HCT116 (cell line): ENCODE measurements around the gene KIRREL3. TPM values are rescaled to one million over a fixed set of nuclear protein-coding genes. Genes with fewer than 3 reads are reported as not detected.

ENCODE experiments used
- ATAC-seq: fragments of 200-7000 bp; cut with Tn5 transposase; 2 replicates; pipeline ENCODE4 v1.9.1; 2020; ENCODE audit warnings: mild to moderate bottlenecking, moderate library complexity
- BruUV-seq: library from RNA; stranded (reverse); fragments of 400-500 nt; replicated peaks from 2 replicates; lab custom pipeline; 2021; lab: Mats Ljungman, UMichigan
- CTCF ChIA-PET: fragments of 300-600 bp; sonication (Branson Sonifier 250); formaldehyde crosslinking; loops from one replicate; lab custom pipeline; 2021; ENCODE audit warnings: antibody characterized with exemption; lab: Charles Lee
- POLR2A ChIA-PET: fragments of 300-600, 350-600 bp; sonication (Branson Sonifier 250); formaldehyde crosslinking; loops from one replicate; lab custom pipeline; 2021; ENCODE audit warnings: antibody characterized with exemption; lab: Charles Lee
- RAD21 ChIA-PET, 2 experiments: fragments of 300-600 bp; sonication (Branson Sonifier 250); formaldehyde crosslinking; loops; one replicate each; lab custom pipeline; 2023; ENCODE audit warnings: low total read pairs in 2 of 2; ENCODE audit not compliant: uncharacterized antibody in 2 of 2, unreplicated experiment in 2 of 2, low non-redundant PET in 1 of 2; lab: Charles Lee
- DNase-seq: peaks from one replicate; pipeline ENCODE4 v3.0.0-alpha.2; 2010; ENCODE audit warnings: low read depth, low spot score
- H2AFZ ChIP-seq: fragments of 200-600 bp; shearing (Covaris generic), sonication (generic); 2 replicates; pipeline ENCODE4 v1.6.1; 2017; ENCODE audit warnings: low read depth, mixed run types, mixed read lengths, antibody characterized with exemption, low read length; ENCODE audit not compliant: poor library complexity, severe bottlenecking
- H3K27ac ChIP-seq: 2 replicates; pipeline ENCODE4 v1.5.1; 2012; ENCODE audit warnings: low read depth, low read length
- H3K27me3 ChIP-seq: fragments of 200-600 bp; sonication (generic); 2 replicates; pipeline ENCODE4 v1.6.1; 2016; ENCODE audit warnings: mixed run types, low read length, mixed read lengths; ENCODE audit not compliant: insufficient read depth
- H3K36me3 ChIP-seq, 2 experiments: fragments of 200-500 bp in 1 of 2; fragments of 200-600 bp in 1 of 2; sonication (Bioruptor generic) in 1 of 2; sonication (generic) in 1 of 2; 2 replicates each; pipeline versions ENCODE4 v1.5.1 to v1.6.1; 2014 to 2016; ENCODE audit warnings: low read length in 2 of 2, inconsistent platforms in 1 of 2, mixed read lengths in 1 of 2, mixed run types in 1 of 2; ENCODE audit not compliant: insufficient read depth in 2 of 2, control insufficient read depth in 1 of 2
- H3K4me1 ChIP-seq, 2 experiments: fragments of 200-600 bp in 1 of 2; sonication (generic) in 1 of 2; 2 replicates each; pipeline versions ENCODE4 v1.5.1 to v1.6.1; 2012 to 2017; ENCODE audit warnings: low read length in 2 of 2, inconsistent platforms in 1 of 2, mild to moderate bottlenecking in 1 of 2, mixed read lengths in 1 of 2, mixed run types in 1 of 2, moderate library complexity in 1 of 2; ENCODE audit not compliant: insufficient read depth in 2 of 2, control insufficient read depth in 1 of 2
- H3K4me2 ChIP-seq: fragments of 200-600 bp; sonication (generic); 2 replicates; pipeline ENCODE4 v1.6.1; 2017; ENCODE audit warnings: mixed run types, low read length, mixed read lengths
- H3K4me3 ChIP-seq, 2 experiments: fragments of 200-600 bp in 1 of 2; sonication (generic) in 1 of 2; replicated peaks in 1 of 2; 2 replicates each; pipeline ENCODE4 v1.5.1; 2011 to 2016; ENCODE audit warnings: low read length in 2 of 2, control low read depth in 1 of 2, low read depth in 1 of 2, mild to moderate bottlenecking in 1 of 2, mixed read lengths in 1 of 2, mixed run types in 1 of 2
- H3K79me2 ChIP-seq: fragments of 200-600 bp; sonication (generic); 2 replicates; pipeline ENCODE4 v1.6.1; 2017; ENCODE audit warnings: mild to moderate bottlenecking, mixed run types, low read length, moderate library complexity, mixed read lengths; ENCODE audit not compliant: insufficient read depth
- H3K9ac ChIP-seq: fragments of 200-600 bp; sonication (generic); 2 replicates; pipeline ENCODE4 v1.6.1; 2016; ENCODE audit warnings: low read length, mixed read lengths
- H3K9me2 ChIP-seq: fragments of 200-600 bp; sonication (generic), shearing (Covaris generic); 2 replicates; pipeline ENCODE4 v1.6.1; 2017; ENCODE audit warnings: mixed run types, mild to moderate bottlenecking, moderate library complexity; ENCODE audit not compliant: insufficient read depth
- H3K9me3 ChIP-seq, 2 experiments: fragments of 200-500 bp in 1 of 2; fragments of 200-600 bp in 1 of 2; sonication (Bioruptor generic) in 1 of 2; sonication (generic) in 1 of 2; 2 replicates each; pipeline ENCODE4 v1.6.1; 2014 to 2017; ENCODE audit warnings: low read length in 2 of 2, mixed read lengths in 2 of 2, inconsistent platforms in 1 of 2, low read depth in 1 of 2, mild to moderate bottlenecking in 1 of 2, mixed run types in 1 of 2, moderate library complexity in 1 of 2; ENCODE audit not compliant: control insufficient read depth in 1 of 2, insufficient read depth in 1 of 2
- H4K20me1 ChIP-seq: fragments of 200-600 bp; sonication (generic), shearing (Covaris generic); 2 replicates; pipeline ENCODE4 v1.6.1; 2017; ENCODE audit warnings: mixed run types, mild to moderate bottlenecking, moderate library complexity; ENCODE audit not compliant: insufficient read depth
- CEBPB ChIP-seq: IDR thresholded peaks from 2 replicates; pipeline ENCODE4 v1.6.1; 2012; ENCODE audit warnings: low read depth
- EZH2 ChIP-seq: fragments of 200-600 bp; sonication (generic); IDR thresholded peaks from 2 replicates; pipeline ENCODE4 v1.6.1; 2017; ENCODE audit warnings: antibody characterized with exemption, mixed run types
- EZH2phosphoT487 ChIP-seq: fragments of 200-600 bp; IDR thresholded peaks from 2 replicates; pipeline ENCODE4 v1.6.1; 2018; ENCODE audit warnings: antibody characterized with exemption, borderline replicate concordance
- JUND ChIP-seq: IDR thresholded peaks from 2 replicates; pipeline ENCODE4 v1.6.1; 2012
- POLR2A ChIP-seq: IDR thresholded peaks from 2 replicates; pipeline ENCODE4 v1.7.0; 2011; ENCODE audit warnings: borderline replicate concordance; ENCODE audit not compliant: insufficient read depth, insufficient read length; ENCODE audit errors: extremely low read depth
- SP1 ChIP-seq: IDR thresholded peaks from 2 replicates; pipeline ENCODE4 v1.6.1; 2012; ENCODE audit warnings: low read depth
- TCF7L2 ChIP-seq: IDR thresholded peaks from 2 replicates; pipeline ENCODE4 v1.7.0; 2011; ENCODE audit warnings: borderline replicate concordance, inconsistent platforms; ENCODE audit not compliant: insufficient read depth, insufficient read length; ENCODE audit errors: extremely low read depth
- ZFX ChIP-seq: fragments of 450-650 bp; IDR thresholded peaks from 2 replicates; pipeline ENCODE4 v1.6.1; 2017
- ZNF274 ChIP-seq: fragments of 200-500 bp; sonication (Bioruptor generic); IDR thresholded peaks from 2 replicates; pipeline ENCODE4 v1.6.1; 2014; ENCODE audit warnings: mild to moderate bottlenecking, low read depth, low read length, inconsistent platforms
- intact Hi-C: fragments of 100-400 bp; cut with micrococcal nuclease; formaldehyde crosslinking; loops from 2 replicates; pipeline ENCODE4 v1.10.0; 2022
- total RNA-seq: library from RNA; stranded (reverse); gene quantifications from one replicate; pipeline ENCODE4 v1.2.1, GENCODE V29; 2021; ENCODE audit not compliant: unreplicated experiment
- TF ChIP-seq, protein P1 (sequence below): IDR thresholded peaks from 2 replicates; pipeline ENCODE4 v1.6.1; 2012
- TF ChIP-seq, protein P2 (sequence below): IDR thresholded peaks from 2 replicates; pipeline ENCODE4 v1.6.1; 2012; ENCODE audit warnings: low read depth

KIRREL3 gene
- total RNA-seq, 1 experiment from 2014 or later = not detected

DNA sequence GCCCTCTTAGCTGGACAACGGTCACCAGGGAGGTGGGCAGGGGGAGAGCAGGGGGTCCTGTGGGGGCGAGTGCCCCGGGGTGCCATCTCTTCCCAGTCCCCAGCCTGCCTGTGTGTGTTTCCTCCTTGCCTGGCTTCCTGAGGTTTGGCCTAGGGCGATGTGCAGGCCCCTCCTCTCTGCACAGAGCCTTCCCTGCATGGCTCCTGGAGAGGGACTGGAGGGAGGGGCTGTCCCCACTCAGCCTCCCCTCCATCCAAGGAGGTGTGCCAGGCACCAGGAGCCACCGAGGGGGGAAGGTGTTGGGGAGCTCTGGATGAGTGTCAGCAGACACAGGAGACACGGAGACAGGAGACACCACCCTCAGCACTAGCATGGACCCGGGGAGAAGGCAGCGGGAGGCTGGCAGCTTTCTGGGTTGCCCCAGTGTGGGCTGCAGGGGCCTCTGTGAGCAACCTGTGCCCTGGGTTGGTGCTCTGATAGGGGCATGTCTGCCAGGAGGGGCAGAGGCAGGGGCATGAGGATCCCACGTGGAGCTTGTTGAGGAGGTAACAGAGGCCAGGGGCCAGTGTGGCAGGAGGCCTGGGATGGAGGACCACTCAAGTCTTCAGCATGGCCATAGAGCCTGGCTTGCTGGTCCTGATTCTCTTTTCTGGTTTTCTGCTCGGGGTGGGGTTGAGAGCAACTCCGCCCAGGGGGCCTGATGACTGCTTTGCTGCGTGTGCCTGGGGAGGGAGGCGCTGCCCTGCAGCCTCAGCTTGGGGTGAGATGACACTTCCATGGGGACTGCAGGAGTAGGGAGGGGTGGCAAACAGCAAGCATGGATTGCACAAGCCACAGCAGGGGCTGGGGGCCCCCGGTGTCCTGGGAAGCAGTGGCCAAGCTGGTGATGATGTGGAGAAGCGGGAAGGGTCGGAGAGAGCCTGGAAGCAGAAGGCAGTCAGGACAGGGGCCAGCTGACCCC lies 566.3 kb downstream of the KIRREL3 start:
- no peaks in the 10 kb centered on the region for H3K36me3 ChIP-seq
- H2AFZ ChIP-seq = no peak overlapping the region
- intact Hi-C loops = no loop called here
- H3K4me2 ChIP-seq = no peak overlapping the region
- TF ChIP-seq ZFX (no peak), JUND (no peak), TCF7L2 (no peak), EZH2 (no peak), EZH2phosphoT487 (no peak), POLR2A (no peak), SP1 (no peak), ZNF274 (no peak), CEBPB (no peak)
- TF ChIP-seq, protein P1, sequence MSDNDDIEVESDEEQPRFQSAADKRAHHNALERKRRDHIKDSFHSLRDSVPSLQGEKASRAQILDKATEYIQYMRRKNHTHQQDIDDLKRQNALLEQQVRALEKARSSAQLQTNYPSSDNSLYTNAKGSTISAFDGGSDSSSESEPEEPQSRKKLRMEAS = no peak
- TF ChIP-seq, protein P2, sequence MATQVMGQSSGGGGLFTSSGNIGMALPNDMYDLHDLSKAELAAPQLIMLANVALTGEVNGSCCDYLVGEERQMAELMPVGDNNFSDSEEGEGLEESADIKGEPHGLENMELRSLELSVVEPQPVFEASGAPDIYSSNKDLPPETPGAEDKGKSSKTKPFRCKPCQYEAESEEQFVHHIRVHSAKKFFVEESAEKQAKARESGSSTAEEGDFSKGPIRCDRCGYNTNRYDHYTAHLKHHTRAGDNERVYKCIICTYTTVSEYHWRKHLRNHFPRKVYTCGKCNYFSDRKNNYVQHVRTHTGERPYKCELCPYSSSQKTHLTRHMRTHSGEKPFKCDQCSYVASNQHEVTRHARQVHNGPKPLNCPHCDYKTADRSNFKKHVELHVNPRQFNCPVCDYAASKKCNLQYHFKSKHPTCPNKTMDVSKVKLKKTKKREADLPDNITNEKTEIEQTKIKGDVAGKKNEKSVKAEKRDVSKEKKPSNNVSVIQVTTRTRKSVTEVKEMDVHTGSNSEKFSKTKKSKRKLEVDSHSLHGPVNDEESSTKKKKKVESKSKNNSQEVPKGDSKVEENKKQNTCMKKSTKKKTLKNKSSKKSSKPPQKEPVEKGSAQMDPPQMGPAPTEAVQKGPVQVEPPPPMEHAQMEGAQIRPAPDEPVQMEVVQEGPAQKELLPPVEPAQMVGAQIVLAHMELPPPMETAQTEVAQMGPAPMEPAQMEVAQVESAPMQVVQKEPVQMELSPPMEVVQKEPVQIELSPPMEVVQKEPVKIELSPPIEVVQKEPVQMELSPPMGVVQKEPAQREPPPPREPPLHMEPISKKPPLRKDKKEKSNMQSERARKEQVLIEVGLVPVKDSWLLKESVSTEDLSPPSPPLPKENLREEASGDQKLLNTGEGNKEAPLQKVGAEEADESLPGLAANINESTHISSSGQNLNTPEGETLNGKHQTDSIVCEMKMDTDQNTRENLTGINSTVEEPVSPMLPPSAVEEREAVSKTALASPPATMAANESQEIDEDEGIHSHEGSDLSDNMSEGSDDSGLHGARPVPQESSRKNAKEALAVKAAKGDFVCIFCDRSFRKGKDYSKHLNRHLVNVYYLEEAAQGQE = no peak
- H3K9me3 ChIP-seq = no peaks in the 10 kb centered on the region
- RAD21 ChIA-PET = no interaction called here
- H3K9ac ChIP-seq = no peak overlapping the region
- CTCF ChIA-PET = no interaction called here
- no TSS peak for BruUV-seq
- ATAC-seq (no peak), DNase-seq (no peak)
- H3K9me2 ChIP-seq = no peaks in the 10 kb centered on the region
- peaks cover 0 to 10% of the 10 kb centered on the region in 2 experiments; a peak in 2 of 4 replicates for H3K4me1 ChIP-seq
- H4K20me1 ChIP-seq = no peaks in the 10 kb centered on the region
- POLR2A ChIA-PET = no interaction called here
- no peak overlapping the region for H3K27ac ChIP-seq
- H3K79me2 ChIP-seq = no peaks in the 10 kb centered on the region
- H3K4me3 ChIP-seq = no peak overlapping the region
- H3K27me3 ChIP-seq = no peaks in the 10 kb centered on the region
